Heart left ventricle (tissue), 16 donors: Measurements from ENCODE around the gene TACC2. TPM values are rescaled to one million over a fixed set of nuclear protein-coding genes. Genes with fewer than 3 reads are reported as not detected.
A peak's percentile ranks its signal among the peaks of the same experiment; 100 is the strongest.
"Not testable (repeated sequence)": the region's sequence is repeated elsewhere in the genome, so short reads cannot be mapped to it uniquely, and the experiment has no call there.

Experiments
- ATAC-seq, 4 donors: fragments of 200-7000 bp; cut with Tn5 transposase; one replicate each; pipeline ENCODE4 v1.9.1; 2020 to 2022; ENCODE audit warnings: moderate library complexity in 4 of 4, mild to moderate bottlenecking in 3 of 4, moderate number of reproducible peaks in 1 of 4
- DNase-seq, 5 donors: peaks; one replicate each; pipeline ENCODE4 v3.0.0-alpha.2; 2020
- H3K27ac ChIP-seq, 12 donors: fragments of 200-600 bp; sonication (generic) in 4 of 12; one replicate each; pipeline versions ENCODE4 v1.5.0 to v1.8.0; 2016 to 2022; ENCODE audit warnings: mild to moderate bottlenecking in 2 of 12
- H3K27me3 ChIP-seq, 9 donors: fragments of 200-600 bp; sonication (generic) in 2 of 9; one replicate each; pipeline versions ENCODE4 v1.5.1 to v1.8.0; 2016 to 2022; ENCODE audit warnings: mild to moderate bottlenecking in 3 of 9
- H3K36me3 ChIP-seq, 9 donors: fragments of 200-600 bp; sonication (generic) in 2 of 9; one replicate each; pipeline versions ENCODE4 v1.5.0 to v1.8.0; 2018 to 2022; ENCODE audit warnings: mild to moderate bottlenecking in 2 of 9
- H3K4me1 ChIP-seq, 12 donors: fragments of 200-600 bp; sonication (generic) in 4 of 12; one replicate each; pipeline versions ENCODE4 v1.5.0 to v1.8.0; 2016 to 2022; ENCODE audit warnings: mild to moderate bottlenecking in 3 of 12
- H3K4me3 ChIP-seq, 12 donors: fragments of 200-600 bp; sonication (generic) in 4 of 12; one replicate each; pipeline versions ENCODE4 v1.5.0 to v1.8.0; 2017 to 2022; ENCODE audit warnings: mild to moderate bottlenecking in 9 of 12, moderate library complexity in 4 of 12
- H3K9me3 ChIP-seq, 12 donors: fragments of 200-600 bp; sonication (generic) in 4 of 12; one replicate each; pipeline versions ENCODE4 v1.5.0 to v1.8.0; 2016 to 2022; ENCODE audit warnings: mild to moderate bottlenecking in 1 of 12
- CTCF ChIP-seq, 12 donors: fragments of 200-600 bp; sonication (generic) in 4 of 12; IDR thresholded peaks; one replicate each; pipeline versions ENCODE4 v1.5.0 to v1.8.0; 2018 to 2022; ENCODE audit warnings: antibody characterized with exemption in 12 of 12, mild to moderate bottlenecking in 5 of 12
- POLR2A ChIP-seq, 2 donors: fragments of 450-650 bp; IDR thresholded peaks; one replicate each; pipeline ENCODE4 v1.6.1; 2017; ENCODE audit warnings: antibody characterized with exemption in 2 of 2, mild to moderate bottlenecking in 2 of 2, moderate library complexity in 2 of 2
- WGBS, 4 donors: extraction: QIAGEN DNeasy Blood & Tissue Kit in 2 of 4; methylation state at CpG; one replicate each; pipeline versions ENCODE4 v1.1.5 to v1.1.7; 2013 to 2018; 5-methylcytosine and 5-hydroxymethylcytosine counted together
- intact Hi-C, 10 donors: fragments of 100-400 bp; cut with DNase I; formaldehyde crosslinking; loops; one replicate each; pipeline versions ENCODE4 v1.11.1 to v1.14.2; 2022
- polyA plus RNA-seq, 2 donors: library from polyadenylated mRNA; stranded (reverse); fragments of 200-250 nt; gene quantifications; one replicate each; pipeline ENCODE4 v1.2.3, GENCODE V29; 2013
- total RNA-seq, 9 donors: library from RNA; depleted of rRNA in 2 of 9; stranded (reverse); fragments of >200 nt in 2 of 9; fragmentation: NEBNext Ultra II Directional in 3 of 9; extraction: Animal tissue kit (Norgen Biotek cat#: 25700) in 3 of 9; gene quantifications; one replicate each; pipeline versions ENCODE4 v1.1.0 to v1.2.4, GENCODE V29; 2016 to 2023
- donor health status: ischemic (EF 13 %, LVEDD 7.1; RV severe dilation, severe dysfunction).
- donor health status: healthy with polysubstance abuse.
- donor health status: DM: no; HTN: yes; CAD: no.
- donor health status: DM: no; HTN: no; CAD: no.
- donor health status: ischemic (EF 25% LVEDD 6.9; RV normal size, moderate dysfunction).
- donor health status: ischemic (EF 25% LVEDD 5.7; RV mildly dilated, moderate dysfunction).
- donor health status: healthy.
- donor health status: DM: yes; HTN: yes; CAD: no.
- donor health status: ischemic (EF 35%, LVEDD 5.7; RV mildly dilated, moderate dysfunction).
- donor health status: nonischemic (EF 11% LVEDD 7.7; RV severe dilation, severe dysfunction).
- donor health status: DM: yes; HTN: yes; CAD: no.
- donor health status: PGD.
- donor health status: ischemic (EF 29% LVEDD 5.4; RV normal size, mild dysfunction).
- donor health status: nonischemic (EF 23%, LVEDD 6.1; RV moderate dilation, normal function).

The TACC2 gene
- total and polyA plus RNA-seq, 11 donors, result 96.7 to 456 (median 294) TPM

GRCh38 chr10:122012731-122013130, 23.8 kb downstream of the TACC2 start:
- intact Hi-C loops, result no loop called here
- no peaks in the 10 kb centered on the region for H3K27me3 ChIP-seq
- TF ChIP-seq POLR2A (IDR thresholded peaks at IDR 0.05) (no peak), CTCF (IDR thresholded peaks at IDR 0.05) (no peak)
- H3K36me3 ChIP-seq, result no peaks in the 10 kb centered on the region
- DNase-seq, result no peak
- peak overlapping the region; percentile 59 to 88 (median 83) for H3K27ac ChIP-seq
- no peaks in the 10 kb centered on the region for H3K9me3 ChIP-seq
- no peak for ATAC-seq
- WGBS, 4 donors, result 46 to 59% (median 51%) methylated on average over 5 of the region's 5 CpGs
- H3K4me3 ChIP-seq, result no peak overlapping the region
- peaks cover 0 to 61% (median 19%) of the 10 kb centered on the region in 12 donors for H3K4me1 ChIP-seq

- ATAC-seq (peak; percentile 81 to 88 (median 85)), DNase-seq (peak in 1 of 5 donors; percentile 63)
- 28 to 51% (median 36%) methylated on average over 8 of the region's 8 CpGs for WGBS, 4 donors
- no peaks in the 10 kb centered on the region for H3K9me3 ChIP-seq
- no peaks in the 10 kb centered on the region for H3K27me3 ChIP-seq
- peaks cover 0 to 67% (median 21%) of the 10 kb centered on the region in 12 donors for H3K4me1 ChIP-seq
- H3K27ac ChIP-seq, result peak overlapping the region; percentile 59 to 88 (median 83)
- intact Hi-C loops, result no loop called here
- peak in 1 of 2 donors; percentile 28 for TF ChIP-seq POLR2A (IDR thresholded peaks at IDR 0.05)
- no peak for TF ChIP-seq CTCF (IDR thresholded peaks at IDR 0.05)
- peak overlapping the region in 1 of 12 donors; percentile 3 for H3K4me3 ChIP-seq
- no peaks in the 10 kb centered on the region for H3K36me3 ChIP-seq
These were observed 24.4 kb downstream of the TACC2 start for GRCh38 chr10:122013311-122013780.

DNA sequence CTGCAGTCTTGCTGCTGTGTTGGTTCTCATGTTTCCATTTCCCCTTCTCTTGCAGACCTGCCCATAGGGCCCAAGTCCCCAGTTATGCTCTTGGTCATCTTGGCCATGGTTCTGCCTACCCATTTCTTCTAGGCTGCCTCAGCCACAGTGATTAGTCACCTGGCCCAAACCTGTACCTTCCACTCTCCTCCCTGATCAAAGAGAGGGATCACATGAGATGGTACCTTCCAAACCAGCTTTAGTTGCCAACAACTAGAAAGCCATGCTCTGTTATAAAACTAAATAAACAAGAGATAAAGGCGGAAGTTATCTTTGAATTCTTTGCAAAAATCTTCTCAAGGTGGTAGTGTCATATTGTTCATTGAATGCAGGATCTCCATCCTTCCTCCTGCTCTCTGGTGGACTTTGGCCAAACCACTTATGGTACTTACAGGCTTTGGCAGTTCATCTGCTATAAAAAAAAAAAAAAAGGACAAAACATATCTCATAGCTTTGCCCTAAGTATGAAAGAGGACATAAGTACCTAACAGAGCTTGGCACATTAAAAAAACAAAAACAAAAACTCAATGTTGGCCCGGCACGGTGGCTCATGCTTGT, 25.8 kb downstream of the TACC2 start:
- no peaks in the 10 kb centered on the region for H3K9me3 ChIP-seq
- 42 to 56% (median 51%) methylated on average over 3 of the region's 3 CpGs for WGBS, 4 donors
- H3K27ac ChIP-seq, result peak overlapping the region in 10 of 12 donors; percentile 49 to 88 (median 84)
- no peak for DNase-seq
- peaks cover 0 to 10% (median 0%) of the 10 kb centered on the region in 9 donors for H3K27me3 ChIP-seq
- H3K4me1 ChIP-seq, result peaks cover 0 to 69% (median 21%) of the 10 kb centered on the region in 12 donors
- intact Hi-C loops, result no loop called here
- no peaks in the 10 kb centered on the region for H3K36me3 ChIP-seq
- ATAC-seq, result peak in 3 of 4 donors; percentile 23 to 50 (median 39)
- no peak overlapping the region for H3K4me3 ChIP-seq
- TF ChIP-seq CTCF (IDR thresholded peaks at IDR 0.05) (no peak), POLR2A (IDR thresholded peaks at IDR 0.05) (no peak)

GRCh38 chr10:122017926-122018325, 29.0 kb downstream of the TACC2 start:
- Histone ChIP-seq H3K4me1 (peaks cover 0 to 60% (median 13%) of the 10 kb centered on the region in 12 donors), H3K36me3 (peaks cover 0 to 11% (median 0%) of the 10 kb centered on the region in 9 donors), H3K27ac (peak overlapping the region in 6 of 12 donors; percentile 60 to 87 (median 74)), H3K27me3 (peaks cover 0 to 10% (median 0%) of the 10 kb centered on the region in 9 donors)
- intact Hi-C loops, H3K4me3 ChIP-seq, H3K9me3 ChIP-seq, ATAC-seq, DNase-seq: not testable (repeated sequence)
- whole genome bisulfite sequencing, 4 donors, result 67 to 75% (median 73%) methylated on average over 4 of the region's 4 CpGs
